ENCODE measurements around the gene ZKSCAN3.

DNA sequence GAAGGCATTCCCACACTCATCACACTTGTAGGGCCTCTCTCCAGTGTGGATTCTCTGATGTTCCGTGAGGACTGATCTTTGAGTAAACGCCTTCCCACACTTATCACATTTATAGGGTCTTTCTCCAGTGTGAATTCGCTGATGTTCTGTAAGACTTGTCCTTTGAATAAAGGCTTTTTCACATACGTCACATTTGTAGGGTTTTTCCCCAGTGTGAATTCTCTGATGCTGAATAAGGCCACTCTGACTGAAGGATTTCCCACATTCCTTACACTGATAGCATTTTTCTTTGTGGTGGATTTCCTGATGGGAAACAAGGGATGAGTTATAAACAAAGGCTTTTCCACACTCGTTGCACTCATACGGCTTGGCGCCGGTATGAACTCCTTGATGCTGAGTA is 40.9 kb downstream of the ZKSCAN3 start:
- TF ChIP-seq, protein P1, sequence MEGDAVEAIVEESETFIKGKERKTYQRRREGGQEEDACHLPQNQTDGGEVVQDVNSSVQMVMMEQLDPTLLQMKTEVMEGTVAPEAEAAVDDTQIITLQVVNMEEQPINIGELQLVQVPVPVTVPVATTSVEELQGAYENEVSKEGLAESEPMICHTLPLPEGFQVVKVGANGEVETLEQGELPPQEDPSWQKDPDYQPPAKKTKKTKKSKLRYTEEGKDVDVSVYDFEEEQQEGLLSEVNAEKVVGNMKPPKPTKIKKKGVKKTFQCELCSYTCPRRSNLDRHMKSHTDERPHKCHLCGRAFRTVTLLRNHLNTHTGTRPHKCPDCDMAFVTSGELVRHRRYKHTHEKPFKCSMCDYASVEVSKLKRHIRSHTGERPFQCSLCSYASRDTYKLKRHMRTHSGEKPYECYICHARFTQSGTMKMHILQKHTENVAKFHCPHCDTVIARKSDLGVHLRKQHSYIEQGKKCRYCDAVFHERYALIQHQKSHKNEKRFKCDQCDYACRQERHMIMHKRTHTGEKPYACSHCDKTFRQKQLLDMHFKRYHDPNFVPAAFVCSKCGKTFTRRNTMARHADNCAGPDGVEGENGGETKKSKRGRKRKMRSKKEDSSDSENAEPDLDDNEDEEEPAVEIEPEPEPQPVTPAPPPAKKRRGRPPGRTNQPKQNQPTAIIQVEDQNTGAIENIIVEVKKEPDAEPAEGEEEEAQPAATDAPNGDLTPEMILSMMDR (IDR thresholded peaks at IDR 0.05 in 2 of 3, conservative IDR thresholded peaks at IDR 0.05 in 1 of 3; ENCODE audit: borderline replicate concordance in 1 of 3, insufficient read depth in 1 of 3, low read depth in 2 of 3, low read length in 2 of 3), result no peak
- no peak for TF ChIP-seq YY1 (IDR thresholded peaks at IDR 0.05; ENCODE audit: extremely low read depth, insufficient replicate concordance, low read depth, low read length)
- no peak for TF ChIP-seq POLR2A (IDR thresholded peaks at IDR 0.05; ENCODE audit: borderline replicate concordance, extremely low read depth, insufficient read depth, insufficient read length)
- no peak for TF ChIP-seq ZFX (IDR thresholded peaks at IDR 0.05)
- TF ChIP-seq, protein P2, sequence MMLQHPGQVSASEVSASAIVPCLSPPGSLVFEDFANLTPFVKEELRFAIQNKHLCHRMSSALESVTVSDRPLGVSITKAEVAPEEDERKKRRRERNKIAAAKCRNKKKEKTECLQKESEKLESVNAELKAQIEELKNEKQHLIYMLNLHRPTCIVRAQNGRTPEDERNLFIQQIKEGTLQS (IDR thresholded peaks at IDR 0.05), result no peak
- no peak for TF ChIP-seq EZH2phosphoT487 (IDR thresholded peaks at IDR 0.05; ENCODE audit: borderline replicate concordance)
- TF ChIP-seq EZH2 (IDR thresholded peaks at IDR 0.05), result no peak

Measured in HCT116 (cell line).